NCI-H1048 (cell line): ENCODE results near the gene PDCD1LG2.
"Not testable (repeated sequence)": the region's sequence is repeated elsewhere in the genome, so short reads cannot be mapped to it uniquely, and the experiment has no call there.

Source experiments
- DNase-seq: peaks from one replicate; lab custom pipeline; 2025; lab: John Stamatoyannopoulos, UW

PDCD1LG2 gene

GRCh38 chr9:5566054-5566618 lies 55.8 kb downstream of the PDCD1LG2 start:
- no peak for DNase-seq

GRCh38 chr9:5568868-5569267 lies 58.5 kb downstream of the PDCD1LG2 start:
- DNase-seq = no peak

GRCh38 chr9:5569409-5569808 lies 59.1 kb downstream of the PDCD1LG2 start:
- DNase-seq = no peak

DNA sequence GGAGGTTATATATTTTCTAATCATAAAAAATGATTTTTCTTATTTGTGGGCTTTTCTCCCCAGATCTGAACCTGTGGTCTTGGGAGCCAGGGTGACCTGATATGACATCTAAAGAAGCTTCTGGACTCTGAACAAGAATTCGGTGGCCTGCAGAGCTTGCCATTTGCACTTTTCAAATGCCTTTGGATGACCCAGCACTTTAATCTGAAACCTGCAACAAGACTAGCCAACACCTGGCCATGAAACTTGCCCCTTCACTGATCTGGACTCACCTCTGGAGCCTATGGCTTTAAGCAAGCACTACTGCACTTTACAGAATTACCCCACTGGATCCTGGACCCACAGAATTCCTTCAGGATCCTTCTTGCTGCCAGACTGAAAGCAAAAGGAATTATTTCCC lies 59.6 kb downstream of the PDCD1LG2 start:
- no peak for DNase-seq

DNA sequence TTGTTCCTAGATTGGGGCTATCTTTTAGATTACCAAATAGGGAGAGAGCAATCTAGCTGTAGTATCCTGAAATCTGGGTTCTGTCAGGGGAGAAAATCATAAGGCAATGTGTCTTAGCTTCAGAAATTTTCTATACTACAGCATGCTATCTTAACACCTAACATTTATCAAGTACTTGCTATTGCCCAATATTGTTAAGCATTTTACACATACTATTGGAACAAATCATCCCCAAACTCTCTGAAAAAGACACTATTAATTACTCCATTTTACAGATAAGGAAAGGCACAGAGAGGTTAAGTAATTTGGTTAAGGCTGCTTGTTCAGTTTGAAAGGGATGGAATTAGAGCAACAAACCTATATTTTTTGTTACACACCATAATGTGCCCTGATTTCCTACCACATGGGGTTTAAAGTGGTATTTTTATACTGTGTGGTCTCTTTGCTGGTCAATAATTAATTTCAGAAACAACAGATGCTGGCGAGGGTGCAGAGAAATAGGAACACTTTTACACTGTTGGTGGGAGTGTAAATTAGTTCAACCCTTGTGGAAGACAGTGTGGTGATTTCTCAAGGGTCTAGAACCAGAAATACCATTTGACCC lies 61.4 kb downstream of the PDCD1LG2 start:
- no peak for DNase-seq

- no peak for DNase-seq
Measured at GRCh38 chr9:5574097-5574496, 63.8 kb downstream of the PDCD1LG2 start.

- DNase-seq = no peak
Measured at GRCh38 chr9:5575000-5575399, 64.7 kb downstream of the PDCD1LG2 start.

DNA sequence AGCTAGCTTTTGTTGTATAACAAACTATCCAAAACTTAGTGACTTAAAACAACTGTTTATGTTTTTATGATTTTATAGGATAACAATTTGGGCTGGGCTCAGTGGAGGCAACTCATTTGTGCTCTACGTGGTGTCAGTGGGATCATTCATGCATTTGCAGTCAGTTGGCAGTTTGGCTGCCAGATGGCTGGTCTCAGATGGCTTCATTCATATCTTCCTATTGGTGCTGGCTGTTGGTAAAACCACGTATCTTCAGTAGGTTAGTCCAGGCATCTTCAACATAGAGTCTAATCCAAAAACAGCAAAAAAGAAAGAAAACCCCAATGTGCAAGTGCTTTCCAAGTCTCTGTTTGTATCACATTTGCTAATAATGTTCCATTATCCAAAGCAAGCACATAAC lies 66.9 kb downstream of the PDCD1LG2 start:
- DNase-seq = no peak

DNA sequence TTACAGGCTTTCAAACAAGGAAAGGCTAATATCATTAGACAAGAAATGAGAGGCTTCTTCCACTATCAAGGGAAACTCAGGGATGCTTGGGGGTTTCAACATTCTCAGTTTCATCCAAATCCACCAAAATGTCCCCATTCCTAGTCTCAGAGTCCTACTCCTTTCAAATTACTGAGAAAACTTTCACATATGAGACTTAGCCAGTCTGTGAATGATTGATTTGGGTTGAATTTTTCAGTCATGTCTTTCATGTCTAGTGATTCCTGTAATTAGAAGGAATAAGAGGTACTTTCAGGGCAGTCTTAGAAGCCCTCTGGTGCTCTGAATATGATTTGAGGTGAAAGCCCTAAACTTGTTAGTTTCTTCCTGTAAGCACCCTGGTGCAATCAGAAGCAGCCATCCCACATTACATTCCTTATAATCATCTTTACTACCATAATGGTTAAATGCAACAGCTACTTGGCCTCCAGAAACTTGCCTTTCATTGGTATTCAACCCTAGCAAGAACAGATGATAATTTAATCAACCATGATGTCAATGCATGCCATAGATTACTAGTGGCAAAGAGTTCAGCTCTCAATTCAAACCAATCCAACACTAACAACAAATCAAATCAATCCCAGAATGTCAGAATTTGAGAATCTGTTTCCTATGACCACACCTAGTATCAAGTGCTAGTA lies 67.8 kb downstream of the PDCD1LG2 start:
- no peak for DNase-seq

DNA sequence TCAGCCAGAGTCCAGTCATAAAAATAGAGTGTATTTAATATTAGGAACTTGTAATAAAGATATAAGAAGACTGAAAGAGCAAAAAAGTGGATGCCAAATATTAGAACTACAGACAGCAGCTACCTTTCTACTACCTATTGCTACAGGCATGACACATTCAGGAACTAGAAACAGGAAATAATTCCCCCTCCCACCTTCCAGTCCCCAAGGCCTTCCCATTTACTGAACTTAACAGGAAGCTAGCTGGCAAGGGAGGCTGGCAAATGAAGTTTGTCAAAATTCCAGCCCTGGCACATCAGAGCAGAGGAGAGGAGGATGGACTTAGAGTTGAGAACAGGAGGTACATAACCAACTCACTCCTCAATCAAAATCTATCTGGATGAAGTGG lies 68.4 kb downstream of the PDCD1LG2 start:
- DNase-seq = no peak

DNA sequence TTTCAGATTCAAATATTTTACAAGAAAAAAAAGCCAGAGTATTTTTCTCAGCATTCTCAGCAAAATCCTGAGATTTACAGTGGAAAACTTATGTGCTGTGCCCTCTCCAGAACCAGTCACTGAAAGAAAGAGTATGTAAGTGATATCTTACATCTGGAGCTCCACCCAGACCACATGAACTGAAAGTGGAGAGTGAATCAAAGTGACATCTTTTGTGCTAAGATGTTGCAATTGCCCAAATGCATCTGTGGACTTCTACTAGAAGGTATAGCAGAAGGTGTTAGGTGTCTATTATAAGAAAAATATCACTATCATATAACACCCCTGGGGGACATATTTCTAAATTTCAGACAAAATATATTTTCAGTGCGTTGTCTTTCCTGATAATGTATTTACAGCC lies 69.5 kb downstream of the PDCD1LG2 start:
- DNase-seq = no peak

GRCh38 chr9:5580650-5581049 lies 70.3 kb downstream of the PDCD1LG2 start:
- DNase-seq = no peak

DNA sequence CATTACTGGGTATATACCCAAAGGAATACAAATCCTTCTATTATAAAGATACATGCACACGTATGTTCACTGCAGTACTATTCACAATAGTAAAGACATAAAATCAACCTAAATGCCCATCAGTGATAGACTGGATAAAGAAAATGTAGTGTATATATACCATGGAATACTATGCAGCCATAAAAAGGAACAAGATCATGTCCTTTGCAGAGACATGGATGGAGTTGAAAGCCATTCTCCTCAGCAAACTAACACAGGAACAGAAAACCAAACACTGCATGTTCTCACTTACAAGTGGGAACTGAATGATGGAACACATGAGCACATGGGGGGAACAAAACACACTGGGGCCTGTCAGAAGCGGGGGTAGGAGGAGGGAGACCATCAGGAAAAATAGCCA lies 71.4 kb downstream of the PDCD1LG2 start:
- not testable (repeated sequence) for DNase-seq

DNA sequence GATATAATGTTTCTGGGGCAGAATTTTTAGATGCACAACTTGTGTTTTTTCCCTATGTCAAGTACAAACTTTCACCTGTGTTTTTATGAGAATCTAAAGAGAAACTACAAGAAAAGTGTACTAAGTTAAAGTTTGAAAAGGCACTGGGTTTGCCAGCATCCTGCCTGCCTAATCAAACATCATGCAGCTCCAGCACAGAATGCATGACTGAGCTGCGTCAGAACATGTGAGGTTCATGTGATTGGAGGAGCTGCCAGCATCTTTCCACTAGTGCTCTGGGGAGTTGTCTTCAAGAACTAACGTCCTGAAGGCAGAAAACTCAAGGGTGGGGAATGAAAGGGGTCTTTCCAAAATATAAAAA lies 72.5 kb downstream of the PDCD1LG2 start:
- DNase-seq = no peak

DNA sequence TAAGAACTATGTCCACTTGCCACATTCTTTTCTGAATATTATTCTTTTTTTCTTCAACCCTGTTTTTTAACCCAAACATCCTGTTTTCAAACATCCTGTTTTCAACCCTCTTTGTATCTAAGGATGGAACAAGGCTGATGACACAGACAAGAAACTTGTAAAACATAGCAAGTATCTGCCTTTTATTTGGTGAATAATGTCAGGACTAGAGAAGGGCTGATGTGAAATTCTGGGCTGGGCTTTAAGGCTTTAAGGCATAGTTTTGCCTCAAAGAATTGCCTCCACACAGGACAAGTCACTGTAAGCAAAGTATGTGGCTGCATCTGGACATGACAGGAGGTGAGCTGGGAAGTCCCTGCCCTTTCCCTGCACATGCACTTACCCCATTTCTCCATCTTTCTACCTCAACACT lies 76.1 kb downstream of the PDCD1LG2 start:
- no peak for DNase-seq

DNA sequence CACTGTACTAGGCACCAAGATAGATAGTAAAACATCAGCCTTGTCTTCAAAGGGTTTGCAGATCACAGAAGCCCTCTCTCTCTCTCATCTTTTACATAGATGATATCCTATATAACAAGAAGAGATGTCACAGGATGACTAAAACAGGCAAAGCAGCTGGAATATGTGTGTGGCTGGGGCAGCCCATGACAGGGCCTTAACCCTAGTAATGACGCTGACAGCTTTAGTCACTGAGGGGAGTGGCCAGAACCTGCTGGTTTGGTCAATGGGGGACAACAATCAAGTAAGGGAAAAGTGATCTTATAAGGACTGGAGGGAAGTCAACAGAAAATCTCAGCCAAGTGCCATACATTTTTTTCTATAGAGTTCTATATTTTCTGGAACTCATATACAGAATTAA lies 76.7 kb downstream of the PDCD1LG2 start:
- no peak for DNase-seq

DNA sequence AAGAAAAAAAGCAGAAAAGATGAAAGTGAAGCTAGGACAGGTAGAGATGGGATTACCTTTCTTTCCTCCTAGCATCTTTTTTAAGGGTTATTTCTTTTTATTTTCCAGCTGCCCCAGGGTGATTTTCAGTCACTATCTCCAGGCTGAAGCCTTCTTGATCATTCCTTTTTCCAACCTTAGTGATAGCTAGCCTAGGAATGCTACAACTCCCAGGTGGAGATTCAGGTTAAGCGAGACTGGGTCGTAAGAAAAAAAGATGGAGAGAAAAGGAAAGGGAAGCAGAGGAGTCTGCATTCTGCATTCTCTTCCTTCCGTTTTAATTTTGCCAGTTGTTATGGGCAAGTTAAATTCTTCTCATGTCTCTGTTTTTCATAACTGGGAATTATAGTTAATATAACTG lies 81.9 kb downstream of the PDCD1LG2 start:
- DNase-seq = no peak

DNA sequence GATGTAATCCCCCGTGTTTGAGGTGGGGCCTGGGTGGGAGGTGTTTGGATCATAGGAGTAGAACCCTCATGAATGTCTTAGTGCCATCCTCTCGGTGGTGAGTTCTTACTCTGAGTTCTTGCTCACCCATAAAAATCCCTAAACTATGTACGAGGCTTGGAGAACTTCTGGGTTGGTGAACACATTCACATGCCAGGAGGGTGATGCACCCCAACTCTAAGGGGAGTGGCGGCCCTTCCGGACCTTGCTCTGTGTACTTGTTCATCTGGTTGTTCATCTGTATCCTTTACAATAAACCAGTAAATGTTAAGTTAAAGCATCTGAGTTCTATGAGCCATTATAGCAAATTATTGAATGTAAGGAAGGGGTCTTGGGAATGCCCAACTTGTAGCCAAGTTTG lies 82.6 kb downstream of the PDCD1LG2 start:
- DNase-seq = no peak

DNA sequence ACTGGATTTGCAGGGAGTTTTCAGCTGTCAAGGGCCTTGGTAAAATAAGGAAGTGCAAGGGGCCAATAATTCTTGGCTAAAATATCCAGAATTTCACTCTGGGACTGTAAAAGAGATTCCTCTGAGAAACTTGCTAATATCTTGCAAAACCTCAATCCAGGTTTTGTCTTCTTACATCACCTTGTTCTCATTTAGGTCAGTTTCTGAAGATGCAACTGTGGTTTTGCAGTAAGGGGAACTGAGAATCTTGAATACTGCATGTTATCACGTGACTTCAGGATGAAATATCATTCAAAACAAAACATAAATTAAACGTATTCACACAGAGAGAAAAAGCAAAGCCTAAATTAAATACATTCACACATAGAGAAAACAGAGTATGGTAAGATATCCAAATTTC lies 83.6 kb downstream of the PDCD1LG2 start:
- DNase-seq = no peak

GRCh38 chr9:5596173-5596572 lies 85.8 kb downstream of the PDCD1LG2 start:
- DNase-seq = no peak

DNA sequence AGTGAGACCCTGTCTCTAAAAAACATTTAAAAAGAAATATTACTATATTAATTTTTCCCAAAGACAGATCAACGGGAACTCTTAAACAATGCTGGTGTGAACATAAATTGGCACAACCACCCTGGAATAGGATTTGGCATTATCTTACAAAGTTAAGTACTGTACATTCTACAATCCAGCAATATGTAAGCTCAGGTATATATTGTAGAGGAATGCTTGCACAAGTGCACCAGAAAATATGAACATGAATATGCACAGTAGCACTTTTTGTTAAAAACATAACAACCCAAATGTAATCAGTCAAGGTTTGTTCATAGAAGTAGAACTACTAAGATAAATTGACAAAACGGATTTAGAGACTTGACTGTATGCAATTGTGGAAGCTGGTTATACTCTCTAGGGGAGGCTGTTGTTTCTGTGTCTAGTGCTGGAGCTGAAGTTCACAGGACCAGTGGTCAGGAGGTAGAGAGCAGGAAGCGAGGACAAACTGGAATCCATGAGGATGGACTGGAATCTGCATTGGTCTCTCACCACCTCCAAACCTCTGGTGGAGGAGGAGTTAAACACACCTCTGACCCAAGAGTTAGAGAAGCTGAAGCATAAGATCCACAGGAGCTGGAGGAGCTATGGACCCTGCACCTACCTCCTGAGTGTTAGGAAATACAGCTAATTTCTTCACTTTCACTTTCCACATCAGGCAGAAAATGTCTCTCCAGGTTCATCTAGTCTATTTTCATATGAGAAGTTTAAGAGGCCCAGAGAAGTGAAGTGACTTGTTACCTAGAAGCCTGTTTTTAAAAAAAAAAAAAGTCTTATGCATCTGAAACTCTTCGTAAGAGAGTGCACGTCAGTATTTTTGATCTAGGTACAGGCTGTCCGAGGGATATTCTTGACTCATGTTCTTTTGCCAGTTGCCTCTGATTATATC lies 98.2 kb downstream of the PDCD1LG2 start:
- no peak for DNase-seq

DNA sequence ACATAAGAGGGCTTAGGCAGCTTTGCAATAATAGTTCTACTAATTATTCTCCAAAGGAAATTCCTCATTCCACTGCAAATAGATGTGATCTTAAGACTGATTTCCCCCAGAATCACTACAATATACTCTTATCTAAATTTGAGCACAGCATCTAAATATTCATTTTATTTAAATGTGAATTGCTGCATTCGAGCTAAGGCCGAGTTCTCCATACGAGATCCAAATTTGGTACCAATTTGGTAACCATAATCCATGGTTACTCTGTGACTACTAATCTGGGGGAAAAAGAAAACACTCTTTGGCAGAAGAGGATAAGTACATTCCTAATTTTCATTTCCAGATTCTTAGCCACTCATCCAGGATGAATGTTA lies 98.9 kb downstream of the PDCD1LG2 start:
- DNase-seq = no peak

GRCh38 chr9:5610491-5610890 lies 100.2 kb downstream of the PDCD1LG2 start:
- no peak for DNase-seq
